NCI-H2196 (cell line): ENCODE measurements around the gene RNF39.
A peak's percentile ranks its signal among the peaks of the same experiment; 100 is the strongest.

Experiments used
- DNase-seq: peaks from one replicate; lab custom pipeline; 2025; ENCODE audit not compliant: unreplicated experiment; lab: John Stamatoyannopoulos, UW

Gene RNF39

DNA sequence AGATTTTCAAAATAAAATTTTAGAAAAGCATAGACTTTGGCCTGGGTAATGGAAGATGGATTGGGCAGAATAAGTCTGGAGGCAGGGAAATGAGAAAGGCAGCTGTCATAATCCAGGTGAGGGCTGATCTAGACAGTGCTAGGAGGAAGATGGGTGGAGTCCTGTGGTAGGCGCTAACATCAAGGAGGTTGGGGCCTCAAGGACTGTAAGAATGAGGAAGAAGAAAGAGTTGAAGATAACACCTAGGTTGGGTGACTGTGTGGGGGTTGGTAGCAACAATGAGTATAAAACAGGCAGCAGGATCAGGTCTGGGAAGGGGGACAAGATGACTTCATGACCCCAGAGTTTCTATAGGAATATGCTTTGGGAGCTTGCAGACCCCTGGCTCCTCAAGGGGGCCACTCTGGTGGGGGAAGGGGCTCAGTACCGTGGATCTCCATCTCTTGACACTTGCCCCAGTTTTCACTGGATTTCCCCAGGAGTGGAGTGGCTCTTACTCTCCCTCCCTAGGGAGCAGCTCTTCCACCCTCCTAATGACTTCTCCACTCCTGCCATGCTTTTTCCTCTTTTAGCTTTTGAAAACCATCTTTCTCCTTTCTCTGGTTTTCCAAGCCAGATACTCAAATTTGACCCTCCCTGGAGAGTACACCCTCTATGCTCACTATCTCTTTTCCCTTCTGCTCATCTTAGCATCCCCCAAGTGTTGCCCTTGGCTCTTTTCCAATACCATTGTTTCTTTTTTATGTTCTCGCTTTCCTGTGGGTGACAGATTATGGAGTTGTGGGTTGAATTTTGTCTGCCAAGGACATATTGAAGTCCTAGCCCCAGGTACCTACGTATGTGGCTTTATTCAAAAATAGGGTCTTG lies 22.6 kb upstream of the RNF39 start:
- no peak for DNase-seq

DNA sequence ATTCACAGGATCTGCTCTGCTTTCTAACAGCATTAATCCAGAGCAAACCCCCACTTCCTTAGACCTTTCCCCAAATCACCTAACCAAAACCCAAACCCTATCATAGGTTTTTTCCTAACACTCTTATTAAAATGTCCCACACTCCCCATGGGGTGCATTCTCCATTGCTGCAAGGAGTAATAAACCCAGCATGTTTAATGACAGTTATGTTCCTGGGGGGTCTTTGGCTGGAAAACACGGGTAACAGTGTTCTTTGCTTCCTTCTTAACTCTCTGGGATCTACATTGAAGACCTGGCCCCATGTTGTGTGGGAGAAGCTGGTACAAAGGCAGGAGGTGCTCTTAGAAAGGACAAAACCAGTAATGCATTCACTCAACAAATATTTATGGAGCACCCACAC lies 21.3 kb upstream of the RNF39 start:
- no peak for DNase-seq

DNA sequence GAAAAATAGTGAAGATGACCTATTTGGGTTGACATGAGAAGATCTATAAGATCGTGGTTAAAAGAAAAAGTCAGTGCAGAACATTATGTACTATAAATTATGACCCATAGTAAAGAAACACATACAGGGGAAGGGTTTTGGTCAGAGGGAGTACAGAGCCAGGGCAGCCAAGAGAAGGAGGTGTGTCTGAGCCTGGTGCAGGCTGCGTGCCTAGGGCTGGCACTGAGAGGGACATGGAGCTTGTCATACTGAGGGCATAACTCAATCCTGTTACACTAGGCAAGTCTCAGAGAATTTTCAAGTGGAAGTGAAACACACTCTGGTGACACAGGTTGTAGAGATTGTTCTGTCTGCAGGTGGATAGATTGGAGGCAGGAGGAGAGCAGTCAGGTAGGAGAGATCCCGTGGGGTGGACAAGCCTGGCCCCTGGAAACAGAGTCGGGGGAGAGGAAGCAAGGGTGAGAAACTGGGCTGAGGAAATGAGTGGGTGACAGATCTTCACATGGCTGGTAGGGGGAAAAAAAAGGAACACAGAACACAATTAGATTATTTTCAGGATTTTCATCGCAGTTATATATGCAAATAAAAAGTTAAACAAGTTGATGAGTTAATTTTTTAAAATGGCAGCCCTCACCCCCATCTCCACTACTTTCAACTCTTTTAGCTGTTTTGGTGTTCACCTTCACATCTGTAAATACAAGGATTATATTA lies 18.5 kb upstream of the RNF39 start:
- DNase-seq = no peak

GRCh38 chr6:30092852-30093543 lies 17.4 kb upstream of the RNF39 start:
- no peak for DNase-seq

- DNase-seq = no peak
Observed at GRCh38 chr6:30091577-30092381, 16.2 kb upstream of the RNF39 start.

DNA sequence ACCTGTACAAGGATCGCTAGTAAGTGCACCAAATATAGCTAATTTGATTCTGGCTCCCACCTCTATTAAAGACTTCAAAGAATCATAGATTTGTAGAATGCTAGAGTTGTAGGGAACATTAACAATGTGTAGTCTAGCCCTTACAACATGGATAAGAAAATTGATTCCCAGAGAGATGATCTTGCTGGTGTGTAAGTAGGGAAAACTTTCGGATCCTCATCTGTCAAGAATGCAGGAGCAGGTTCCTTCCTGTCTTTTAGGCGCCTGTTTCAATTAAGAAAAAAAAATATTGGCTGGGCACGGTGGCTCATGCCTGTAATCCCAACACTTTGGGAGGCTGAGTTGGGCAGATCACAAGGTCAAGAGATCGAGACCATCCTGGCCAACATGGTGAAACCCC lies 12.3 kb upstream of the RNF39 start:
- no peak for DNase-seq

DNA sequence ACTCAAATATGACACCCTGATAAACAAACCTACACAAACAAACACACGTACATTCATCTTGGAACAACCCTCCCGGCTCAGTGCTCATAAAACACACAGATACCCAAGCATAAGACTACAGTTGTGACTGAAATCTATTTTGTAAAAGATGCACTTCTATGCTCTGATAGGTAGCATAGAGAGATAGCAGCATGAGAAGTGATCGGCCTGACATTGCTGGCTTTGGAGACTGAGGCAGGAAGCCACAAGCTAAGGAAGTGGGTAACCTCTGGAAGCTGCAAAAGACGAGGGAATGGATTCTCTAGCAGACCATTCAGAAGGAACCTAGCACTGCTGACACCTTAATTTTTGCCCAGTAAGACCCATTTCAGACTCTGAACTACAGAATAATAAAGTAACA lies 1.6 kb upstream of the RNF39 start:
- DNase-seq = no peak

DNA sequence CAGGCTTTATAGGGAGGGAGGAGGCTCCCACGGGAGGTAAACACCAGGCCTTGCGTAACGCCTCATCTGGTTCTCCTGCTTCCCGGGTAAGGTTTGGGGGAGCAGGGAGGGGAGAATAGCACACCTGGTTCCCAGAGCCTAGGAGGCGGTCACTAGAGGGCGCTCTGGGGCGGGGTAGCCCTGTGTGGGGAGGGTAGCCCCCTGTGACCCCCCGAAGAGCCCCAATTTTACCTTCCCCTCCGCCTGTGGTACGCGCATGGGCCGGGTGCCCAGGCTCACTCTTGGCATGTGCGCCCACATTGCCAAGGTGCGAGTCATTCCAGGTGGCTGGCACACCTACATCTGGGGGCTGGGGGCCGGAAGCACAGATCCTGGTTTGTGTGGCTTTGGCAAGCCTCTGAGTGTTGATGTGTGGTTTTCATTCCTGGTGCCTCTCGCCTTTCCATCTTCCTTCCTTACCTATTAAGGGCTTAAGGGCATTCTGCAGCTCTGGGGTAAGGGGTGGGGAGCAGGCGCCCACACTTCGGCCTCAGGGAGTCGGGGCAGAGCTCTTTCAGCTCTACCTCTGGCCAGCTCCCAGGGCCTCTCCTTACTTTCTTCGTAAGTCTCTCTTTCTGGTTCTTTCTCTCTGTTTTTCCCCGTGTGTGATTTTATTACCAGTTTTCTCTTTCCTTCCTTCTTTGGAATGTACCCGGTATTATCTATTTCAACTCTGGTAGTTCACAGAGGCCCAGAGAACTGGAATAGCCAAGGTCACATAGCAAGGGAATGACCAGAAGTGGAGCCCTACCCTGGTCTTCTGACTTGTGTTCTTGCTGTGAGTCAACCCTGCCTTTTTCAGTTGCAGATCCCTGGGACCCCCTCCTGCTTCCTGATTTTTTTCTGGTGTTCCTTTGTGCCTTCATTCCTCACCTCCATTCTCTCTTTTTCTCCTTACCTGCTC lies 492 bp upstream of the RNF39 start:
- DNase-seq = peak; percentile 43

DNA sequence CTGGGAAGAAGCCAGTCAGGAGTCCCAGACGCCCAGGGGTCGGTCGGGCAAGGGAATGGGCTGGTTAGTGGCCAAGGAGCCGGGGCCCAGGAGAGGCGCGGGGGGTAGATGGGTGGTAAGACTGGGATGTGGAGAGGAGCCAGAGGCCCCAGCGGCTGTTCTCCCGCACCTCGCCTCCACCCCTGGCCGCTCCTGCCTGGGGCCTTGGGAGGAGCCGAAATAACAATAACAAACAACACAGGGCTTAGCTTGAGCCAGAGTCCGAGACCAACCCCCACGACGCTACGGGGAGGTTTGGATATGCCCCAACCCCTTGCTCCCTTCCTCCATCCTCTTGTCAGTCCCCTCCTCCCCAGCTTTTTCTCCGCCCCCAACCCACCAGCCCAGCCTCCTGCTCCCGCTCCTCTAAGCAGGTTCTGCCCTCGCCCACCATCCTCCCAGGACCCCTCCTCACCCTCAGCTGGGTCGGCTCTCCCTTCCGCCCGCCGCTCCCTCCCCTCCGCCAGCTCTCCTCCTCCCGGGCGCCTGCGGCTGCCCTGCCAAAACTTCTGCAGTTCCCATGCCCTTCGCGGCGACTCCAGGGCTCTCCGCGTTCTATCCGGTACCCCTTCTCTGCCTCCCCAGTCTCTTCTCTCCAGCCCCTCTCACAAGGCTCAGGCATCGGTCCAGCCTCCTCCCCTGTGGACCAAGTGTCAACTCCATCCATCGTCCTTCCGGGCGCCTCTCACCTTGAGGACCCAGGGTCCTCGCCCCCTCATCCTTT lies 1.1 kb downstream of the RNF39 start:
- DNase-seq = no peak

DNA sequence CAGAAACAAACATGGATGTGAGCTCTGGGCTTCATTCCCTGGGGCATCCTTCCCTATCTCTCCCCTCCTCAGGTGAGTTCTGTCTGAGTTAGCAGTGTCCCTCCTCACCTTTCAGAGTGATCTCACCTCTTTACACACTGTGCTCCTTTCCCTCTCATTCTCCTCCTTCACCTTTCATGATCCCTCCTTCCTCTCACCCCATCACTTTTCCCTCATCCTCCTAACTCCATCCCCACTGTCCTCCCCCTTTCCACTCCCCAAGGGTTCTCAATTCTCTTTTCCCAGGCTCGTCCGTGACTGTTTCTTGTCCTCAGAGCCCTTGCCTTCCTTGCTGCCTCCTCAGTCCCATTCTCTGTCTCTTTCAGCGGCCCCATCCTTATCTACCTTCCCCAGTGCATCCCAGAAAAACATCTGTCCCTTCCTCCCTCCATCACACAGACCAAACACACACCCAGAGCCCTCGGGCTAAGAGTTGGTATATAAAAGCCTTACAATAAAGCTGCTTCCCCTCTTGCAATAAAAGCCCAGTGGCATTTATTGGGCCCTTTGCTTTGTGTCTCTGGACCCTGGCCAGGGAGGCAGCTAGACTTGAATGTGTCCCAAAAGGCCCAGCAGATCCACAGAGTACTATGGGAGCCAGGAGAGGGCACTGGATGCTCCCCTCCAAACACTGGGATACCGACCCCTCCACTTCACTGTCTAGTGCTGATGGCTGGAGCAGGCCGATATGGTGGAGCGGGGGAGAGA lies 1.9 kb downstream of the RNF39 start:
- no peak for DNase-seq

GRCh38 chr6:30071858-30072257 lies 3.7 kb downstream of the RNF39 start:
- no peak for DNase-seq

DNA sequence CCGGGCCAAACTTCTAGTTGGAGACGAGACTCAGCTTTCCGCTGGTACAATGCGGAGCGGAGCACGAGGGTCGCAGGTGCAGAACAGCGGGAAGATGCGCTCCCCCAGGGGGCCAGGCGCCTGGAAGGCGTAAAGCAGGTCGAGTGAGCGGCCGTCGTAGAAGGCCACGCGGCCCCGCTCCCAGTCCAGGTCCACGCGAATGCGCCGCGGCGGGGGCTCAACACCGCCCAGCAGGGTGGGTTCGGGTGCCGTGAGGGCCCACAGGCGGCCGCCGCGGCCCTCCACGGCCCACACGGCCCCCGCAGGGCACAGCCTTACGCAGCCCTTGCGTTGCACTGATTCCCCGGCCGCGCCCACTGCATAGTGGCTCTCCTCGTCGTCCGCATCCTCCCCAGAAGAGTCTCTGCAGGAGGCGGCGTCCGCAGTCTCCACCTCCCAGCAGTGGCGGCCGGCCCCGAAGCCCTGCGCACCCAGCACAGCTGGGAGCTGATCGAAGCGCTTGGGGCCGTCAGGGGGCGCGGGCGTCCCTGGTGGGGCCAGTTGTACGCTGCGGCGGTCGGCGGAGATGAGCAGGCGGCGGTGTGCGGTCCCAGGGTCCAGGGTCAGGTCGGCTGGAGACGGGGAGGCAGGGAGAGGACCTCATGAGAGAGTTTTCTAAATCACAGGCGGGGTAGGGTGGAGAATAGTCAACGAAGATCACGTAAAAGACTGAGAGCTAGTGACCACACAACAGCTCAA lies 4.3 kb downstream of the RNF39 start:
- DNase-seq = no peak

DNA sequence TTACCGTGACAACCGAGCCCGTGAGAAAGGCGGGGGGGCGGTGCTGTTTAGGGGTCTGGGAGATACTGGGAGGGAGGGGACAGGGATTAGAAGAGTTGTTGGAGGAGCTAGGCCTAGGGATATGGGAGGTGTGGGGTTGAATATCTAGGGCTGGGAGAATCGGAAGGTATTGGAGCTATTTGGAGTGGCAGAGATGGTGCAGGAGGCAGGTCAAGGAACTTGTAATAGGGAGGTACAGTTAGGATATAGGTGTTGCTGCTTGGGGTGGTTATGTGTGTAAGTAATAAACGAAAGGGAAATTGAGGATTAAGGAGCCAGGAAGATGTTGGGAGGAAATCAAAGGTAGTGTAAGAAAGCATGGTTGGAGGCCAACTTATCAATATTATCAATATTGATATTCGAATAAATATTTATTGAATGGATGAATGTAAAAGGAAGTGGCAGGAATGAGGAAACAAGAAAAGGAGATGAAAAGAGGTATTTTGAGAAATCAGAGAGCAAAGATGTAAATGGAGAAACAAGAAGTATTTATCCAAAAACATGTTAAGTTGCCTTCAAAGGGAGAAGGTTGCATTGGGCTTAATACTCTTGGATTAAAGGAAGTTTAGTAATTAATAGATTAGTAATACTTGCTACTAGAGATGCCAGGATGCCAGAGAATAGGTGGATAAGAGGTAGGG lies 8.0 kb downstream of the RNF39 start:
- DNase-seq = no peak

DNA sequence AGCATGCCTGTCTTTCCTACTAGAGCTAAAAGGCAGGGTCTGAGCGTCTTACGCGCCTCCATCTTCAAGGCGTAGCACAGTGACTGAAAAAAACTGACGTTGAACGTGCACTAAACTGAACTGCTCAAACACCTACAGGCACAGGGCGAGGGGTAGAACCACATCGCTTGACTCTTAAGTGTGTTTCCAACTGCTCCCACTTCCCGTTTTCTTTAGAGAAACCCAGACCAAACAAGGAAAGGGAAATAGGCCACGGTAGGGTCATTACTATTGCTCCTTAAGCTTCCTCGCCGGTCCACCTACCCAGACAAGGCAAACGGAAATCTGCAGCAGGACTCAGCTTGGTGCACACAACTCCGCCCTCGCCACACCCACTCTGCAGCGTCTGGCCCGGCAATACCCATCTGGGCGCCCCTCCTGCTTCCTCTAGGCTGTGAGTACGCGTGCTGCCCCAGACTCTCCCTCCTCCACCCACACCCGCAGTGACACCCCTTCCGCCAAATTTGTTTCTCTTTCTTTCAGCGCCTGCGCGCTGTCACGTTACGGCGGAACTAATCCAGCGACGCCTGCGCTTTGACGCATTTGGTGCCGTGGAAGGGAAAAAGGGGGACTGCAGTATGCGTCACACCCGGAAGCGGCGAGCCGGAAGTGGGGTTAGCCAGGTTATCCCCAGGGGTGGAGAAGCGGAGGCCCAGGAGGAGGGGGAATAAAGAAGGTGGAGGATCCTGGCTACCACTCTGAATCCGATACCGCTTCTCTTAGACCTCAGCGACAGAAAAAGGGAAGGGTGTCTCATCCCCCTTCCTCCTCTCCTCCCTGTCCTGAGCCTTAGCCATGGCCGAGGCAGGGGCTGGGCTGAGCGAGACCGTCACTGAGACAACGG lies 8.8 kb downstream of the RNF39 start, which contains the start of gene PPP1R11:
Gene PPP1R11 (plus strand): TSS at position 622 of the 883 bp plus-strand sequence. CDS start 213 bp downstream, at position 835.
- DNase-seq = peak; percentile 99

DNA sequence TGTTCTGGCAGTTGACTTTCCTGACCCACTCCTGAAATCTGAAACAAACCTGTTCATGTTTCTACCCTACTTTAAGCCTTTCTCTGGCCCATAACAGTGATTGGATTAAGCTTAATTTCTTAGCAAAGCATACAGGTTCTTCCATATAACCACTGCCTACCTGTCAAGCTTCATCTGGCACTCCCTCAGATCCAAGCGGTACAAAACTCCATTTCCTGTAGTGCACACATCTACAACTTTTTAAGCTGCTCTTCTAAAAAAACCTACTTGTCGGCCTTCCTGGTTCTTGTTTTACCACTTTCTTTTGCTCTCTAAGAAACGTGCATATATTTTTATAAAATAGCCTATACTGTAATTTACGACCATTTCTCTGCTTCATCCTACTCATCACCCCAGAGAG lies 9.5 kb downstream of the RNF39 start:
- DNase-seq = no peak

GRCh38 chr6:30063315-30063714 lies 12.3 kb downstream of the RNF39 start:
- DNase-seq = no peak
